ENCODE results near the gene TAF15. TPM values are rescaled to one million over a fixed set of nuclear protein-coding genes. Genes with fewer than 3 reads are reported as not detected.

TAF15 gene
- total RNA-seq: 100 to 1,000 TPM; 269 to 271 TPM

DNA sequence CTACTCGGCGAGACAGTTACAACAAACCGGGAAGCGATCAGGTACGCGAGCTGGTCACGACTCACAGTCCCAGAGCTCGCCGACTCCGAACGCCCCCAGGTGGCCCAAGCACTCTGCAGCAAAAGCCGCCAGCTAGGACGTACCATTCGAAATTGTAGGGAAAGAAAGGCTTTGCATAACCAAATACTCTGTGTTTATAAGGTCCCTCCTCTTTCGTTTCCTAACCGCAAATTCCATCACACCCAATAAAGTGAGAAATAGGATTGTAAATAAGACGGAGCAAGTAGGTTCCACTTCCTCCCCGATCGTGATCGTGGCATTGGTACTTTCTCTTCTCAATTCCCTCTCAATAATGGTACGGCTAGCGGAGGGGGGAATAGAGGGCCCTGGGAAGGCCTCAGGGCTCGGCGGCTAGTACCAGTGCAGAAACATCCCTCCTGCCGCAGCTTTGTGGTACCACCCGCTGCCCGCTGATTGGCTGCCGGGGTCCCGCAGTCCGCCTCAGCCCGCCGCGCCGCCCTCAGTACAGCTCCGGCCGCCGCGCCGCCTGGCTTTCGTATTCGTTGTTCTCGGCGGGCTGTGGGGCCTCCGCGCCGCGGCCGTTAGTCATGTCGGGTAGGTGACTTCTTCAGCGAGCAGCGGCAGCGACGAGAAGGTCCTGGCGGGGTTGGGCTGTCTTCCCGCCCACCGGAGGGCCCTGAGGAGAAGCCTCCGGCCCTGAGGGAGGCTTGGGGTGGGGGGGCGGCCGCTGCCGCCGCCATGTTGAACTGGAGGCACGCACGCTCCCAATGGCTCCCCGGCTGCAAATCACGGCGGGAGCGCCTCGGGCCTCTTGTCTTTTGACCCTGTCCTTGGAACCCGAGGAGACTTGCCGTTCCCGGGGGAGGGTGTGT, at the start of gene TAF15:
Gene TAF15 (plus strand): TSS at position 523 of the 893 bp plus-strand sequence. CDS start 86 bp downstream, at position 609.
- Mint-ChIP-seq H3K27ac (peak within 1 kb of the TSS; percentile 99), H3K4me3 (peak within 1 kb of the TSS; percentile 81), H3K27me3 (no peaks in the 10 kb centered on the region), H3K4me1 (ENCODE audit: low read depth) (peaks cover 46% of the 10 kb centered on the region), H3K36me3 (peaks cover 19% of the 10 kb centered on the region), H3K9me3 (no peaks in the 10 kb centered on the region)
- DNase-seq: peak; percentile 97
- CTCF ChIA-PET: interaction anchor here (0.7 to 9.8 kb wide), 24 partner anchors 8 to 674 kb away, joined by 3 to 336 read pairs (median 4); partner anchors contain the start of genes MMP28 and RASL10B
- POLR2A ChIA-PET: interaction anchor here (0.6 to 3.5 kb wide), 24 partner anchors 8 to 737 kb away, joined by 3 to 30 read pairs (median 4); partner anchors contain the start of genes AP2B1, CCL3, CCL5 and MMP28
- intact Hi-C loops (cut with micrococcal nuclease): loop anchor here (1.0 to 10.0 kb wide), 6 partner anchors 45 to 747 kb away; partner anchors contain the start of genes AP2B1, RFFL, SLFN11 and SLFN5

DNA sequence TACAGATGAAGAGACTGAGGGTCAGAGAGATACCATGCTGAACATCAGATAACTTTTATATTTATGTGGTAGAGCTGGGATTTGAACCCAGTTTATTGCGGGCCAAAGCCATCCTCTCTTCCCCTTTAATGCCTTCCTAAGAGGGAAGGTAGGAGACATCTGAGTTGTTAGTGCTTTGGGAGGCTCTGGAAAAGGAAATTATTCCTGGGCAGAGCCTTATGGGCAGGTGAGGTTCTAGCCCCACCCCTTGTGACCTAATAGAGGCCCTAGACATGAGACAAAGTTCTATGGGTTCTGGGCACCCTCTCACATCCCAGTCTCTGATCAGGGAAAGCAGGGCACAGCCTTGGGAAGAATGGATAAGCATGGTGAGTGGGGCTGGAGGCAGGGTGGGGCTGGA, 48.7 kb upstream of the TAF15 start, which contains the start of gene C17orf50:
Gene C17orf50 (plus strand): TSS at position 301 of the 400 bp plus-strand sequence. CDS start 55 bp downstream, at position 356.
- ChIA-PET CTCF (interaction anchor here (0.7 to 9.2 kb wide), 3 partner anchors 11 to 48 kb away, joined by 3 to 336 read pairs (median 4); partner anchors contain the start of gene TAF15), POLR2A (no interaction called here)
- no peak for DNase-seq
- no peaks in the 10 kb centered on the region for H3K27me3 Mint-ChIP-seq
- H3K36me3 Mint-ChIP-seq: no peaks in the 10 kb centered on the region
- peaks cover 9% of the 10 kb centered on the region for H3K4me1 Mint-ChIP-seq (ENCODE audit: low read depth)
- H3K27ac Mint-ChIP-seq: no peak within 1 kb of the TSS
- H3K4me3 Mint-ChIP-seq: no peak within 1 kb of the TSS
- H3K9me3 Mint-ChIP-seq: no peaks in the 10 kb centered on the region
- intact Hi-C loops (cut with micrococcal nuclease): no loop called here

DNA sequence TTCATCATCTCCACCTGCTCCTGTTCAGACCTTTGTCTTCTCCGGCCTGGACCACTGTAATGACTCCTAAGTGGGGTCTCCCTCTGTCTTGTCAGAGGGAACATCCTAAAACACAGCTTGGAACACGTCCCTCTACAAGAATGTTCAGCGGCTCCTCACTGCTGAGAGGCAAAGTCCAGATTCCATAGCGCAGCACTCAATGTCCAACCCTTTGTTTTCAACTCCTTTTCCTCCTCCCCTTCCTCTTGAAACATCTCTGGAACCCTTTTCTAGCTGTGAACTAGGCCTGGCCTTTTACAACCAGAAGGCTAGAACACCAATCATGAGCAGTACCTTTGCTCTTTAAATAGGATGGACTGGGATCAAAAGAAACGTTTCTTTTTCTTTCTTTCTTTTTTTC, 47.7 kb upstream of the TAF15 start:
- H3K9me3 Mint-ChIP-seq: no peaks in the 10 kb centered on the region
- intact Hi-C loops (cut with micrococcal nuclease): loop anchor here (1.0 kb wide), 1 partner anchor 8 kb away; the partner anchor contains the start of gene GAS2L2
- no peak overlapping the region for H3K27ac Mint-ChIP-seq
- no peak for DNase-seq
- no peaks in the 10 kb centered on the region for H3K27me3 Mint-ChIP-seq
- ChIA-PET CTCF (interaction anchor here (0.8 to 9.2 kb wide), 2 partner anchors 14 to 47 kb away, joined by 3 to 336 read pairs; partner anchors contain the start of gene TAF15), POLR2A (interaction anchor here (1.1 kb wide), 1 partner anchor 47 kb away, joined by 3 read pairs; the partner anchor contains the start of gene TAF15)
- H3K4me3 Mint-ChIP-seq: no peak overlapping the region
- peaks cover 9% of the 10 kb centered on the region for H3K4me1 Mint-ChIP-seq (ENCODE audit: low read depth)
- no peaks in the 10 kb centered on the region for H3K36me3 Mint-ChIP-seq

DNA sequence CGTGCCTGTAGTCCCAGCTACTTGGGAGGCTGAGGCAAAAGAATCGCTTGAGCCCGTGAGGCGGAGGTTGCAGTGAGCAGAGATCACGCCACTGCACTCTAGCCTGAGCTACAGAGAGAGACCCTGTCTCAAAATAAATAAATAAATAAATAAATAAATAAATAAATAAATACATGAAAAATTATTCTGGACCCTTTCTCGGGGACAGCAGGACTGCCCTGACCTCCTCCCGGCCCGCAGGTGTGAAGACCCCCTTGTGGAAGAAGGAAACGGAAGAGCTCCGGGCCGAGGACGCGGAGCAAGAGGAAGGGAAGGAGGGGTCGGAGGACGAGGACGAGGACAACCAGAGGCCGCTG, 45.5 kb upstream of the TAF15 start:
- no peak for DNase-seq
- Mint-ChIP-seq H3K9me3 (no peaks in the 10 kb centered on the region), H3K4me3 (peak overlapping the region; percentile 43), H3K27ac (no peak overlapping the region), H3K4me1 (ENCODE audit: low read depth) (peaks cover 9% of the 10 kb centered on the region), H3K36me3 (no peaks in the 10 kb centered on the region), H3K27me3 (no peaks in the 10 kb centered on the region)
- ChIA-PET POLR2A (interaction anchor here (0.6 to 2.2 kb wide), 2 partner anchors 45 to 701 kb away, joined by 4 to 30 read pairs; partner anchors contain the start of gene TAF15), CTCF (interaction anchor here (0.6 to 9.2 kb wide), 50 partner anchors 9 to 735 kb away, joined by 3 to 336 read pairs (median 5); partner anchors contain the start of genes MMP28, NLE1, PEX12 and RASL10B)
- intact Hi-C loops (cut with micrococcal nuclease): loop anchor here (1.0 kb wide), 2 partner anchors 41 to 46 kb away; partner anchors contain the start of gene TAF15

DNA sequence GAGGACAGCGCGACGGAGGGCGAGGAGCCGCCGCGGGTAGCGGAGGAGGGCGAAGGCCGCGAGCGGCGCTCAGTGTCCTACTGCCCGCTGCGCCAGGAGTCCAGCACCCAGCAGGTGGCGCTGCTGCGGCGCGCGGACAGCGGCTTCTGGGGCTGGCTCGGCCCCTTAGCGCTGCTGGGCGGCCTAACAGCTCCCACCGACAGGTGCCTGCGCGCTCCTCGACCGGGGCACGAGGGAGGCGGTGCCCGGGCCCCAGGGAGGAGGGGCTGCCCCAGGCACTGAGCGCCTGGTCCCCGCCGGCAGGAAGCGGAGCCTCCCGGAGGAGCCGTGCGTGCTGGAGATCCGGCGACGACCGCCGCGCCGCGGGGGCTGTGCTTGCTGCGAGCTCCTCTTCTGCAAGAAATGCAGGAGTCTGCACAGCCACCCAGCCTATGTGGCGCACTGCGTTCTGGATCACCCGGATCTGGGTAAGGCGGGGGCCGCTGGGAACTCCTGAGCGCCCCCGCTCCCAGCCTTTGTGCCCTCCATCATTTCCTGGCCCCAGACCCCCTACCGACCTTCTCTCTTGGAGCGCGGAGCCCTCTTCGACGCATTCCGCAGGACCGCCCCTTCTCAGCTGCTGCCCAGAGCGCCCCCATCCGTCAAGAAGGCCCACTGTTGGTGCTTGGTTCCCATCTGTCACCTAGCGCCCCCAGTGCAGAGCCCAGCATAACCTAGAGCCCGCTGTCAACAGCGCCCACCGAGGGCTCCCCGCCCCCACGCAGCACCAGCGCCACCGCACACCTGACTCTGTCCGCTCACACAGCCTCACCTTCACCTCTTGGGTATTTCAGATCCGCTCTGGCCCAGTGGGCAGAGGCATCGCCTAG, 44.9 kb upstream of the TAF15 start:
- Mint-ChIP-seq H3K27me3 (no peaks in the 10 kb centered on the region), H3K9me3 (no peaks in the 10 kb centered on the region), H3K36me3 (no peaks in the 10 kb centered on the region), H3K27ac (peak overlapping the region; percentile 46), H3K4me3 (peak overlapping the region; percentile 81), H3K4me1 (ENCODE audit: low read depth) (peaks cover 9% of the 10 kb centered on the region)
- ChIA-PET CTCF (interaction anchor here (0.6 to 9.2 kb wide), 55 partner anchors 9 to 718 kb away, joined by 3 to 336 read pairs (median 4); partner anchors contain the start of genes MMP28, NLE1, PEX12 and RASL10B), POLR2A (interaction anchor here (0.6 to 2.2 kb wide), 5 partner anchors 31 to 108 kb away, joined by 3 to 30 read pairs (median 3); partner anchors contain the start of genes MMP28 and TAF15)
- intact Hi-C loops (cut with micrococcal nuclease): loop anchor here (1.0 kb wide), 2 partner anchors 40 to 45 kb away; partner anchors contain the start of gene TAF15
- peak; percentile 91 for DNase-seq

DNA sequence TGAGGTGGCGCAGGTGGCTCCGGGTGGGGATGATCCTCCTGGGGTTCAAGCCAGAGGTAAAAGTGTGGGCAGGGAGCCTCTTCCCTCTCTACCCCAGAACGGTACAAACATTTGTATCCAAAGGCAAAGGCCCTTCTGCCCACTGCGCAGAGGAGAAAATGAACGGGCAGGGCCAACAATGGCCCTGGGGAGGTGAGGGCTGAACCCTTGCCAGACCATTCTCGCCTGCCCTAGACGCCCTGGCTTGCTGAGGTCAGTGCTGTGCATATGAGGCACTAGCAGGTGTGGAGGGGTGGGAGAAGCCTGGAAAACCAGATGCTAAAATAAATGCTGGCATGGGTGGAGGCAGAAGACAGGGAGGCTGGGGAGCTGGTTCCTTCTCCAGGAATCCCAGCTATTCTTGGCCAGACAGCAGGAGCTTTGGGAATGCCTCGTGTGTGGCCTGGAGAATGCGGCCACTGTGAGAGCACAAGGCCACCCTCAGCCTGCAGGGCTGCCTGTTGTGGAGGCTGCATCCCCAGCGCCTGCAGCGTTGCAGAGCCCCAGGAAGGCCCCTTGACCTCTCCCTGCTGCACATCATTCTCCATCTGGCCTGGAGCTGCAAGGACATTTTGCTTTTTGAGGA, 44.1 kb upstream of the TAF15 start:
- H3K9me3 Mint-ChIP-seq: no peaks in the 10 kb centered on the region
- H3K36me3 Mint-ChIP-seq: no peaks in the 10 kb centered on the region
- peaks cover 9% of the 10 kb centered on the region for H3K4me1 Mint-ChIP-seq (ENCODE audit: low read depth)
- ChIA-PET POLR2A (interaction anchor here (1.0 to 2.2 kb wide), 3 partner anchors 30 to 44 kb away, joined by 3 to 30 read pairs (median 7); partner anchors contain the start of genes MMP28 and TAF15), CTCF (interaction anchor here (0.9 to 9.2 kb wide), 18 partner anchors 9 to 717 kb away, joined by 3 to 336 read pairs (median 13); partner anchors contain the start of genes MMP28, PEX12, RASL10B and TAF15)
- peak overlapping the region; percentile 81 for H3K4me3 Mint-ChIP-seq
- H3K27me3 Mint-ChIP-seq: no peaks in the 10 kb centered on the region
- H3K27ac Mint-ChIP-seq: no peak overlapping the region
- intact Hi-C loops (cut with micrococcal nuclease): no loop called here
- no peak for DNase-seq

DNA sequence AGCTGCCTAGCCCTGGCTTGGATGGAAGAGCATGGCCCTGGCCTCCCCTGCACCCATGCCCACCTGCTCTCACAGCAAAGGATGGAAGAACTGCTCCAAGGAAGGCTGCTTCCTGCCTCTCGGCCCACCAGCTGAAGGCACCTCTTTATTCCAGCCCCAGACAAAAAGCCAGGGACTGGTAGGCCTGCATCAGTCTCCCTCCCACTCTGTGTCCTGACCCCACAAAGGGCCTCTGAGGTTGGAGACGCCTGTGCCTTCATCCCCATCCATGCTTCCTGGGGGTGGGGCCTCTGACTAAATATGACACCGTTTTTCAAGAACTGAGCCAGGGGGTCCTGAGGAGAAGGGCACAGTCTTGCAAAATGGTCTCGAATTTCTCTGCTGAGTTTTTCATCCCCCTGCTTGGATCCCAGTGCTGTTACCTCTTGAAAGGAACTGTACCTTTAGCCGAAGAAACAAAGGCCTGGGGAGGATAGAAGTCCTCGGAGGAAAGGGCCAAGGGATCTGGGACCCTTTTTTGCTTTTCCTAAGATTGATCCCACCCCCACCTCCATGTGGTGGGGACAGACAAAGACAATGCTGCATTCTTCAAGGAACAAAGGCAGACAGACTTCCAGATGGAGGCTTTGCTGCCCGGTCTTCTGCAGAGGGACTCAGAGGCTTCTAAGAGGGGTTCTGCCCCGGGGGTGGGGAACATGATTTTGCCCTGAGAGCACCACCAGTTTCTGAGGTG, 43.4 kb upstream of the TAF15 start:
- peaks cover 9% of the 10 kb centered on the region for H3K4me1 Mint-ChIP-seq (ENCODE audit: low read depth)
- ChIA-PET CTCF (interaction anchor here (1.2 to 9.2 kb wide), 5 partner anchors 17 to 43 kb away, joined by 3 to 336 read pairs (median 42); partner anchors contain the start of genes MMP28, RASL10B and TAF15), POLR2A (no interaction called here)
- H3K27ac Mint-ChIP-seq: no peak overlapping the region
- H3K36me3 Mint-ChIP-seq: no peaks in the 10 kb centered on the region
- no peak overlapping the region for H3K4me3 Mint-ChIP-seq
- intact Hi-C loops (cut with micrococcal nuclease): no loop called here
- H3K27me3 Mint-ChIP-seq: no peaks in the 10 kb centered on the region
- H3K9me3 Mint-ChIP-seq: no peaks in the 10 kb centered on the region
- DNase-seq: no peak

DNA sequence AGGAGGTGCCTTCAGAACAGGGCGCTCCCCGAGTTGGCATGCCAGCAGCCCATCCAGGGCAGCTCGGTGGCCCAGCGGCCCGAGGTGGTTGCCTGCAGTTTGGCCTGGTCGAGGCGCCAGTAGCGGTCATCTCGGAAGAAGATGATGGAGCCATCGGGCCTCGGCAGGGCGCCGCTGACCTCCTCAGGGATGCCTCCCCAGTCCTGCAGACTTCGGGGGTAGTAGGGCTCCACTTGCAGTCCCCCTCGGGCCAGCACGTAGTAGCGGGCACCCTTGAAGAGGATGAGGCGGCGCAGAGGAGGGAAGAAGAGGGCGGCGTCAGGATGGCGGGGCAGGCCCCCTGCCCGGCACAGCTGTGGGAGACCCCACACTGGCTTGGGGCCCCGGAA, 42.8 kb upstream of the TAF15 start:
- ChIA-PET POLR2A (no interaction called here), CTCF (interaction anchor here (0.7 to 9.2 kb wide), 7 partner anchors 17 to 153 kb away, joined by 3 to 336 read pairs (median 4); partner anchors contain the start of genes MMP28 and TAF15)
- no peak overlapping the region for H3K27ac Mint-ChIP-seq
- no peaks in the 10 kb centered on the region for H3K9me3 Mint-ChIP-seq
- peaks cover 9% of the 10 kb centered on the region for H3K4me1 Mint-ChIP-seq (ENCODE audit: low read depth)
- H3K36me3 Mint-ChIP-seq: no peaks in the 10 kb centered on the region
- intact Hi-C loops (cut with micrococcal nuclease): no loop called here
- DNase-seq: no peak
- no peak overlapping the region for H3K4me3 Mint-ChIP-seq
- H3K27me3 Mint-ChIP-seq: no peaks in the 10 kb centered on the region

DNA sequence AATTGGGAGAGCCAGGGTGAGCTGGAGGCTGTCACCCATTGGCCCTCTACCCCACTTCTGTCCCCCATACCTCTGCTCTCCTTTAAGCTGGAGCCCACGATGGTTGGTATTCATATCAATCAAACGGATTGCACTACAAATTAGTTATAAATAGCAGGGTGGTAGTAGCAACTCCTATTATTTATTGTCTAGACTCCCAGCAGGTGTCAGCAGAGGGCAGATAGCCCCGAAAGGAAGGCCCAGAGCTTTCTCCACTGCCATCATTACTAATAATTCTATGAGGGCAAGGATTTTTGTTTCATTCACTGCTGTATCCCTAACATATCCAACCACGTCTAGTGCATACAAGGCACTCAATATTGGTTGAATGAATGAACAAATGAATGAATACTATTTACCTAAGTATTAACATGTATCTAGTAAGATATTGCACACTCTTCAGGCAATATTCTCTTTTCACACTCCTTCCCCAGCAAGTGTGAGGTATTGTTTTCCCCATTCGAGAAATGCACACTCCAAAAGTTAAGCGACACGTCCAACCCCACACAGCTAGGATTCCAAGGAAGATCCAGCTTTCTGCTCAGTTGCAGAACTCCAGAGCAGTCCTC, 42.3 kb upstream of the TAF15 start:
- no peaks in the 10 kb centered on the region for H3K9me3 Mint-ChIP-seq
- CTCF ChIA-PET: interaction anchor here (0.7 to 9.2 kb wide), 6 partner anchors 28 to 154 kb away, joined by 3 to 336 read pairs (median 4); partner anchors contain the start of genes MMP28 and TAF15
- intact Hi-C loops (cut with micrococcal nuclease): no loop called here
- POLR2A ChIA-PET: no interaction called here
- H3K4me1 Mint-ChIP-seq (ENCODE audit: low read depth): peaks cover 9% of the 10 kb centered on the region
- DNase-seq: peak; percentile 26
- H3K4me3 Mint-ChIP-seq: no peak overlapping the region
- no peaks in the 10 kb centered on the region for H3K36me3 Mint-ChIP-seq
- no peaks in the 10 kb centered on the region for H3K27me3 Mint-ChIP-seq
- no peak overlapping the region for H3K27ac Mint-ChIP-seq

DNA sequence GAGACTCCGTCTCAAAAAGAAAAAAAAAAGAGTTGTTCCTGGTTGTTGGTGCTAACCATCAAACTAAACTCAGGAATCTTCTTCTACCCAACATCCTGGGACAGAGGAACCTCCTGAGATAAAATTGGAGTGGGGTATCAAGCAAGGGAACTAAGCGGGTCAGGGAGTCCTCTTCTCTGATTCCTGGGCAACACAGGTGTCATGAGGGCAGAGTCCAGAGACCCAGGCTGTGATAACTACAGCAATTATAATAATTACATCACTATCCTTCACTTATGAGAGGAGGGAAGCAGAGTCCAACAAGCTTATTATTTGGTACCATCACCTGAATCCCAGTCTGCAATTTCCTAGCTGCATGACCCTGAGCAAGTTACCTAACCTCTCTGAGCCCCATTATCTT, 40.5 kb upstream of the TAF15 start:
- H3K4me3 Mint-ChIP-seq: no peak overlapping the region
- CTCF ChIA-PET: interaction anchor here (1.0 to 9.2 kb wide), 3 partner anchors 12 to 40 kb away, joined by 3 to 336 read pairs (median 4); partner anchors contain the start of gene TAF15
- H3K27me3 Mint-ChIP-seq: peaks cover 6% of the 10 kb centered on the region

More for the DNA sequence above, 40.5 kb upstream of the TAF15 start:
- intact Hi-C loops (cut with micrococcal nuclease): no loop called here
- no peak for DNase-seq
- Mint-ChIP-seq H3K27ac (no peak overlapping the region), H3K4me1 (ENCODE audit: low read depth) (peaks cover 9% of the 10 kb centered on the region), H3K9me3 (no peaks in the 10 kb centered on the region), H3K36me3 (no peaks in the 10 kb centered on the region)
- POLR2A ChIA-PET: no interaction called here

Data from activated CD4-positive, alpha-beta memory T cell treated with anti-CD3 and anti-CD28 coated beads for 36 hours (primary cell).